ENCODE measurements around the gene COQ9.

Gene COQ9

GRCh38 chr16:57508035-57508425 lies 60.8 kb downstream of the COQ9 start:
- no peak for TF ChIP-seq CTCF (IDR thresholded peaks at IDR 0.05; ENCODE audit: low read depth, low read length, missing control alignments)
- H3K4me3 ChIP-seq (ENCODE audit: low read depth, low read length) = no peak overlapping the region
- in situ Hi-C loops (cut with HindIII; ENCODE audit: low sequenced_read_pairs) = loop anchor here (5.0 kb wide), 1 partner anchor 91 kb away; no protein-coding TSS in a partner anchor
- DNase-seq (ENCODE audit: low read depth) = no peak

GRCh38 chr16:57509231-57509923 lies 62.1 kb downstream of the COQ9 start:
- no peak for DNase-seq (ENCODE audit: low read depth)
- no peak overlapping the region for H3K4me3 ChIP-seq (ENCODE audit: low read depth, low read length)
- no peak for TF ChIP-seq CTCF (IDR thresholded peaks at IDR 0.05; ENCODE audit: low read depth, low read length, missing control alignments)
- in situ Hi-C loops (cut with HindIII; ENCODE audit: low sequenced_read_pairs) = loop anchor here (5.0 kb wide), 1 partner anchor 92 kb away; no protein-coding TSS in a partner anchor

- DNase-seq (ENCODE audit: low read depth) = no peak
- no peak for TF ChIP-seq CTCF (IDR thresholded peaks at IDR 0.05; ENCODE audit: low read depth, low read length, missing control alignments)
- in situ Hi-C loops (cut with HindIII; ENCODE audit: low sequenced_read_pairs) = no loop called here
Measured at GRCh38 chr16:57510016-57510871, 63.0 kb downstream of the COQ9 start.

More at GRCh38 chr16:57510016-57510871, 63.0 kb downstream of the COQ9 start:
- H3K4me3 ChIP-seq (ENCODE audit: low read depth, low read length) = no peak overlapping the region

Measured in astrocyte of the cerebellum (primary cell).